Activated effector memory CD4-positive, alpha-beta T cell treated with anti-CD3 and anti-CD28 coated beads, Interleukin-2, amount 50 U/mL, for 16 hours (primary cell): Measurements from ENCODE around the gene CARMIL1.

Experiments used
- DNase-seq: peaks from one replicate; pipeline ENCODE4 v3.0.0-alpha.2; 2020

The CARMIL1 gene

GRCh38 chr6:25485821-25486534 lies 206.8 kb downstream of the CARMIL1 start:
- DNase-seq, result no peak

- no peak for DNase-seq
These were observed 207.4 kb downstream of the CARMIL1 start for GRCh38 chr6:25486550-25486949.

- DNase-seq, result no peak
These were observed 207.8 kb downstream of the CARMIL1 start for GRCh38 chr6:25487012-25487411.

- DNase-seq, result no peak
These were observed 209.0 kb downstream of the CARMIL1 start for GRCh38 chr6:25488156-25488555.

- no peak for DNase-seq
These were observed 210.2 kb downstream of the CARMIL1 start for GRCh38 chr6:25489399-25489798.

- DNase-seq, result peak; percentile 83
These were observed 211.0 kb downstream of the CARMIL1 start for GRCh38 chr6:25490018-25490801.

- DNase-seq, result no peak
These were observed 213.8 kb downstream of the CARMIL1 start for GRCh38 chr6:25492951-25493350.

GRCh38 chr6:25494469-25494868 lies 215.3 kb downstream of the CARMIL1 start:
- DNase-seq, result no peak

GRCh38 chr6:25497383-25498040 lies 218.3 kb downstream of the CARMIL1 start:
- DNase-seq, result no peak

- DNase-seq, result no peak
These were observed 219.3 kb downstream of the CARMIL1 start for GRCh38 chr6:25498505-25498904.

- no peak for DNase-seq
These were observed 220.6 kb downstream of the CARMIL1 start for GRCh38 chr6:25499615-25500235.

GRCh38 chr6:25503686-25504085 lies 224.5 kb downstream of the CARMIL1 start:
- DNase-seq, result no peak

- no peak for DNase-seq
These were observed 225.5 kb downstream of the CARMIL1 start for GRCh38 chr6:25504661-25505060.

GRCh38 chr6:25506020-25506419 lies 226.8 kb downstream of the CARMIL1 start:
- no peak for DNase-seq

- DNase-seq, result no peak
These were observed 228.9 kb downstream of the CARMIL1 start for GRCh38 chr6:25508051-25508450.

- no peak for DNase-seq
These were observed 232.2 kb downstream of the CARMIL1 start for GRCh38 chr6:25511376-25511775.

GRCh38 chr6:25512560-25512959 lies 233.4 kb downstream of the CARMIL1 start:
- DNase-seq, result no peak

- DNase-seq, result no peak
These were observed 240.7 kb downstream of the CARMIL1 start for GRCh38 chr6:25519856-25520255.

GRCh38 chr6:25524542-25524941 lies 245.4 kb downstream of the CARMIL1 start:
- DNase-seq, result no peak

GRCh38 chr6:25525078-25525477 lies 245.9 kb downstream of the CARMIL1 start:
- DNase-seq, result no peak

- DNase-seq, result no peak
These were observed 255.9 kb downstream of the CARMIL1 start for GRCh38 chr6:25534942-25535631.

GRCh38 chr6:25535632-25536225 lies 256.6 kb downstream of the CARMIL1 start:
- no peak for DNase-seq
